ENCODE results near the gene PRKD3.

PRKD3 gene

GRCh38 chr2:37343537-37344434 is 19.2 kb upstream of the PRKD3 start:
- Histone ChIP-seq H3K4me3 (ENCODE audit: insufficient read depth, low read depth, low read length, poor library complexity, severe bottlenecking) (peak overlapping the region; percentile 71), H3K27ac (ENCODE audit: insufficient read depth, low read length, poor library complexity, severe bottlenecking) (no peak overlapping the region)

GRCh38 chr2:37342591-37343220 is 18.1 kb upstream of the PRKD3 start:
- H3K4me1 ChIP-seq (ENCODE audit: control insufficient read depth, insufficient read depth, low read length, poor library complexity, severe bottlenecking) = peaks cover 12% of the 10 kb centered on the region
- no peak overlapping the region for H3K27ac ChIP-seq (ENCODE audit: insufficient read depth, low read length, poor library complexity, severe bottlenecking)
- no peak for DNase-seq

More at GRCh38 chr2:37343537-37344434, 19.2 kb upstream of the PRKD3 start:
- peaks cover 12% of the 10 kb centered on the region for H3K4me1 ChIP-seq (ENCODE audit: control insufficient read depth, insufficient read depth, low read length, poor library complexity, severe bottlenecking)
- H3K36me3 ChIP-seq (ENCODE audit: control insufficient read depth, insufficient read depth, low read length) = no peaks in the 10 kb centered on the region
- no peaks in the 10 kb centered on the region for H3K9me3 ChIP-seq (ENCODE audit: control insufficient read depth, low read length)
- no peak for DNase-seq
- no peaks in the 10 kb centered on the region for H3K27me3 ChIP-seq (replicated peaks; ENCODE audit: control insufficient read depth, insufficient read depth, low read length, poor library complexity, severe bottlenecking)

DNA sequence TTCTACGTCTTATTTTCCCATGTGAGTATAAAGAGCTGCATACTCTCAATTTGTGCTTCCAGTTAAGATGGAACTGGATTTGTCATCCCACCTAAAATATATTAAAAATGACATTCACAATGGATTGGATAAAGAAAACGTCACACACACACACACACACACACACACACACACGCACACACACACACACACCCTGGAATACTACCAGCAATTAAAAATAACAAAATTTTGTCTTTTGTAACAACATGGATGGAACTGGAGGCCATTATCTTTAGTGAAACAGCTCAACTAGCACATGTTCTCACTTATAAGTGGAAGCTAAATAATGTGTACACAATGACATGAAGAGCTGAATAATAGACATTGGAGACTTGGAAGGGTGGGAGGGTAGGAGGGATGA is 16.0 kb upstream of the PRKD3 start:
- no peak overlapping the region for H3K27ac ChIP-seq (ENCODE audit: insufficient read depth, low read length, poor library complexity, severe bottlenecking)
- no peaks in the 10 kb centered on the region for H3K36me3 ChIP-seq (ENCODE audit: control insufficient read depth, insufficient read depth, low read length)
- no peaks in the 10 kb centered on the region for H3K9me3 ChIP-seq (ENCODE audit: control insufficient read depth, low read length)
- no peaks in the 10 kb centered on the region for H3K27me3 ChIP-seq (replicated peaks; ENCODE audit: control insufficient read depth, insufficient read depth, low read length, poor library complexity, severe bottlenecking)
- H3K4me1 ChIP-seq (ENCODE audit: control insufficient read depth, insufficient read depth, low read length, poor library complexity, severe bottlenecking) = peaks cover 12% of the 10 kb centered on the region
- no peak overlapping the region for H3K4me3 ChIP-seq (ENCODE audit: insufficient read depth, low read depth, low read length, poor library complexity, severe bottlenecking)
- DNase-seq = no peak

More at GRCh38 chr2:37342591-37343220, 18.1 kb upstream of the PRKD3 start:
- Histone ChIP-seq H3K36me3 (ENCODE audit: control insufficient read depth, insufficient read depth, low read length) (no peaks in the 10 kb centered on the region), H3K4me3 (ENCODE audit: insufficient read depth, low read depth, low read length, poor library complexity, severe bottlenecking) (no peak overlapping the region), H3K9me3 (ENCODE audit: control insufficient read depth, low read length) (no peaks in the 10 kb centered on the region), H3K27me3 (replicated peaks; ENCODE audit: control insufficient read depth, insufficient read depth, low read length, poor library complexity, severe bottlenecking) (no peaks in the 10 kb centered on the region)

- Histone ChIP-seq H3K27me3 (replicated peaks; ENCODE audit: control insufficient read depth, insufficient read depth, low read length, poor library complexity, severe bottlenecking) (no peaks in the 10 kb centered on the region), H3K4me3 (ENCODE audit: insufficient read depth, low read depth, low read length, poor library complexity, severe bottlenecking) (no peak overlapping the region), H3K4me1 (ENCODE audit: control insufficient read depth, insufficient read depth, low read length, poor library complexity, severe bottlenecking) (peaks cover under 1% of the 10 kb centered on the region), H3K36me3 (ENCODE audit: control insufficient read depth, insufficient read depth, low read length) (no peaks in the 10 kb centered on the region), H3K27ac (ENCODE audit: insufficient read depth, low read length, poor library complexity, severe bottlenecking) (no peak overlapping the region), H3K9me3 (ENCODE audit: control insufficient read depth, low read length) (no peaks in the 10 kb centered on the region)
- DNase-seq = no peak
Observed at GRCh38 chr2:37338933-37339332, 14.3 kb upstream of the PRKD3 start.

DNA sequence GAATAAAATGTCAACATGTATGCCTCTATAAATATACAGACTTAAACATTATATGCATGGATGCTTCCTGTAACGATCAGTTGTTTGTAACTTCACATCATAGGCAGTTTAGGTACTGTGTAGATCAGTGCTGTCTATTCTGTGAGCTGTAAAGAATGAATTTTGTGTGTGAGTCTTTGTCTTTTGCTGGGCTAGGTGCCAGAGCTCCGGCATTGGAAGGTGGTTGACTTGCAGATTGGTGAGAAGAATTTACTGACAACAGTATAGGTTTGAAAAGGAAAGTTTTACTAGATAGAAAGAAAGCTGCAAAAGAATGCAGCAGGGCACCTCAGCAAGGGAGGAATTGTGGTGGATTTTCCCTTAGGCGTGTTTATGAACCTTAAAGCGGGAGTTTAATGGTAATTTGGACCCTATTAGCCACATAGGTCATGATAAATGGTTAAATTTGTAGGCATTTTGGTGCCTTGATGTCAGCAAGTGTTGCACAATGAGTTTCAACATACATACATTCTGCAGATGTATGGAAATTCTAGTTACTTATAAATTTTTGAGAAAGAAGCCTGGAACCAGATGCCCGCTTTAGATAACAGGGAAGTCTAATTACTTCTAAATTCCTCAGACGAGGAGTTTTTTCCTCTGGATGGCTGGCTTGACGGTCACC is 13.1 kb upstream of the PRKD3 start:
- DNase-seq = no peak
- H3K36me3 ChIP-seq (ENCODE audit: control insufficient read depth, insufficient read depth, low read length) = no peaks in the 10 kb centered on the region
- H3K27ac ChIP-seq (ENCODE audit: insufficient read depth, low read length, poor library complexity, severe bottlenecking) = no peak overlapping the region
- no peaks in the 10 kb centered on the region for H3K4me1 ChIP-seq (ENCODE audit: control insufficient read depth, insufficient read depth, low read length, poor library complexity, severe bottlenecking)
- H3K27me3 ChIP-seq (replicated peaks; ENCODE audit: control insufficient read depth, insufficient read depth, low read length, poor library complexity, severe bottlenecking) = no peaks in the 10 kb centered on the region
- H3K4me3 ChIP-seq (ENCODE audit: insufficient read depth, low read depth, low read length, poor library complexity, severe bottlenecking) = no peak overlapping the region
- H3K9me3 ChIP-seq (ENCODE audit: control insufficient read depth, low read length) = no peaks in the 10 kb centered on the region

- Histone ChIP-seq H3K27me3 (replicated peaks; ENCODE audit: control insufficient read depth, insufficient read depth, low read length, poor library complexity, severe bottlenecking) (no peaks in the 10 kb centered on the region), H3K27ac (ENCODE audit: insufficient read depth, low read length, poor library complexity, severe bottlenecking) (no peak overlapping the region), H3K36me3 (ENCODE audit: control insufficient read depth, insufficient read depth, low read length) (no peaks in the 10 kb centered on the region), H3K4me3 (ENCODE audit: insufficient read depth, low read depth, low read length, poor library complexity, severe bottlenecking) (no peak overlapping the region), H3K9me3 (ENCODE audit: control insufficient read depth, low read length) (no peaks in the 10 kb centered on the region), H3K4me1 (ENCODE audit: control insufficient read depth, insufficient read depth, low read length, poor library complexity, severe bottlenecking) (no peaks in the 10 kb centered on the region)
- DNase-seq = no peak
Observed at GRCh38 chr2:37335604-37336003, 11.0 kb upstream of the PRKD3 start.

DNA sequence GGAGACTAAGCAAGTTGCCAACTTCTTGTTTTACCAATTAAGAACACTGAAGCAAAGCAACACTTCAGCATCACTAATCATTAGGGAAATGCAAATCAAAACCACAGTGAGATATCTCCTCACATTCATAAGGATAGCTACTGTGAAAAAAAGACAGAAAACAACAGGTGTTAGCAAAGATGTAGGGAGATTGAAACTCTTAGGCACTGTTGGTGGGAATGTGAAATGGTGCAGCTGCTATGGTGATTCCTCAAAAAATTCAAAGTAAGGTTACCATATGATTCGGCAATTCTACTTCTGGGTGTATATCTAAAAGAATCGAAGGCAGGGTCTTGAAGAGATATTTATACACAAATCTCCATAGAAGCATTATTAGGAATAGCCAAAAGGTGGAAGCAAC is 8.6 kb upstream of the PRKD3 start:
- Histone ChIP-seq H3K27me3 (replicated peaks; ENCODE audit: control insufficient read depth, insufficient read depth, low read length, poor library complexity, severe bottlenecking) (no peaks in the 10 kb centered on the region), H3K27ac (ENCODE audit: insufficient read depth, low read length, poor library complexity, severe bottlenecking) (no peak overlapping the region), H3K36me3 (ENCODE audit: control insufficient read depth, insufficient read depth, low read length) (no peaks in the 10 kb centered on the region), H3K4me3 (ENCODE audit: insufficient read depth, low read depth, low read length, poor library complexity, severe bottlenecking) (no peak overlapping the region), H3K4me1 (ENCODE audit: control insufficient read depth, insufficient read depth, low read length, poor library complexity, severe bottlenecking) (no peaks in the 10 kb centered on the region), H3K9me3 (ENCODE audit: control insufficient read depth, low read length) (no peaks in the 10 kb centered on the region)
- no peak for DNase-seq

DNA sequence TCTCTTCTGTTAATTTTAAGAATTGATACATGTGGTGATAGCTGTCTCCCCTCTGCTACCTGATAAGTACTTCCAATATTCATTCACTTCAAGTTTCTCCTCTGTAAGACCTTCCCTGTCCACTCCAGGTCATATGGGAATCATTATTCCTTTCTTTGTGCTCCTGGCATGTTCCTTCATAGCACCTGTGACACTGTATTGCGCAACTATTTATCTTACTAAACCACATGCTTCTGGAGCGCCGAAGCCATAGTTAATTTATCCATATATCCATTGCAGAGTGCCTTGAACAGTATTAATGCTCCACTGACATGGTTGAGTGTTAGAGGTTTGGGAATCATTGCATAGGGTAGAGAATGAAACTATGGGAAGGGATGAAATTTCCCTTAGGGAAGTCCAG is 7.9 kb upstream of the PRKD3 start:
- Histone ChIP-seq H3K9me3 (ENCODE audit: control insufficient read depth, low read length) (no peaks in the 10 kb centered on the region), H3K27ac (ENCODE audit: insufficient read depth, low read length, poor library complexity, severe bottlenecking) (no peak overlapping the region), H3K4me1 (ENCODE audit: control insufficient read depth, insufficient read depth, low read length, poor library complexity, severe bottlenecking) (no peaks in the 10 kb centered on the region), H3K4me3 (ENCODE audit: insufficient read depth, low read depth, low read length, poor library complexity, severe bottlenecking) (no peak overlapping the region), H3K27me3 (replicated peaks; ENCODE audit: control insufficient read depth, insufficient read depth, low read length, poor library complexity, severe bottlenecking) (no peaks in the 10 kb centered on the region), H3K36me3 (ENCODE audit: control insufficient read depth, insufficient read depth, low read length) (no peaks in the 10 kb centered on the region)
- DNase-seq = no peak

GRCh38 chr2:37330681-37331080 is 6.0 kb upstream of the PRKD3 start:
- H3K4me1 ChIP-seq (ENCODE audit: control insufficient read depth, insufficient read depth, low read length, poor library complexity, severe bottlenecking) = no peaks in the 10 kb centered on the region
- H3K27ac ChIP-seq (ENCODE audit: insufficient read depth, low read length, poor library complexity, severe bottlenecking) = no peak overlapping the region
- no peaks in the 10 kb centered on the region for H3K36me3 ChIP-seq (ENCODE audit: control insufficient read depth, insufficient read depth, low read length)
- no peaks in the 10 kb centered on the region for H3K27me3 ChIP-seq (replicated peaks; ENCODE audit: control insufficient read depth, insufficient read depth, low read length, poor library complexity, severe bottlenecking)
- H3K9me3 ChIP-seq (ENCODE audit: control insufficient read depth, low read length) = no peaks in the 10 kb centered on the region
- no peak overlapping the region for H3K4me3 ChIP-seq (ENCODE audit: insufficient read depth, low read depth, low read length, poor library complexity, severe bottlenecking)
- no peak for DNase-seq
